ENCODE results near the gene PLCB4.

DNA sequence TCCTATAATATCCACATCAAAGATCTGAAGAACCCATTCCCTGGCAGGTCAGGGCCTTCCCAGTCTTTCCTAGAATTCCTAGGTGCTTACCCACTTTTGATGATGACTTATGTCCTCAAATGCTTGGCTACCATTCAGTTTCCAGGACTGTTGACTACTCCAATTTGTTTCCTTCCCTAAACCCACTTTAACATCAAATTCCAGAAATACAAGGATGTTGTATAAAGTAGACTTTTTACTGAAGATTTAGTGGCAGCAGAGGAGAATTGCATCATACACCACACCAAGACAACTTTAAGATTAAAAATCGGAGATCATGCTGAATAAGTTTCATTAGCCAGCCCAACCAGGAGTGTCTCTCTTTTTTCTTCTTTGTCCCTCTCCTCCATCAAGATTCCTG, 242.2 kb downstream of the PLCB4 start:
- TF ChIP-seq, protein P1, sequence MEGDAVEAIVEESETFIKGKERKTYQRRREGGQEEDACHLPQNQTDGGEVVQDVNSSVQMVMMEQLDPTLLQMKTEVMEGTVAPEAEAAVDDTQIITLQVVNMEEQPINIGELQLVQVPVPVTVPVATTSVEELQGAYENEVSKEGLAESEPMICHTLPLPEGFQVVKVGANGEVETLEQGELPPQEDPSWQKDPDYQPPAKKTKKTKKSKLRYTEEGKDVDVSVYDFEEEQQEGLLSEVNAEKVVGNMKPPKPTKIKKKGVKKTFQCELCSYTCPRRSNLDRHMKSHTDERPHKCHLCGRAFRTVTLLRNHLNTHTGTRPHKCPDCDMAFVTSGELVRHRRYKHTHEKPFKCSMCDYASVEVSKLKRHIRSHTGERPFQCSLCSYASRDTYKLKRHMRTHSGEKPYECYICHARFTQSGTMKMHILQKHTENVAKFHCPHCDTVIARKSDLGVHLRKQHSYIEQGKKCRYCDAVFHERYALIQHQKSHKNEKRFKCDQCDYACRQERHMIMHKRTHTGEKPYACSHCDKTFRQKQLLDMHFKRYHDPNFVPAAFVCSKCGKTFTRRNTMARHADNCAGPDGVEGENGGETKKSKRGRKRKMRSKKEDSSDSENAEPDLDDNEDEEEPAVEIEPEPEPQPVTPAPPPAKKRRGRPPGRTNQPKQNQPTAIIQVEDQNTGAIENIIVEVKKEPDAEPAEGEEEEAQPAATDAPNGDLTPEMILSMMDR (IDR thresholded peaks at IDR 0.05; ENCODE audit: insufficient read depth, low read length, poor library complexity, severe bottlenecking) = no peak
- no peak for TF ChIP-seq EZH2phosphoT487 (conservative IDR thresholded peaks at IDR 0.05; ENCODE audit: low read length)

Data from SU-DHL-6 (cell line).